T47D (cell line): ENCODE data around the gene PHF14.
"Not testable (repeated sequence)": the region's sequence is repeated elsewhere in the genome, so short reads cannot be mapped to it uniquely, and the experiment has no call there.

ENCODE experiments used
- DNase-seq, 2 experiments: peaks; one replicate each; pipeline versions ENCODE4 v3.0.0 to v3.0.0-alpha.2; 2011 to 2012; ENCODE audit warnings: low read depth in 1 of 2, low spot score in 1 of 2
- JUND ChIP-seq: IDR thresholded peaks from 2 replicates; pipeline ENCODE4 v1.6.1; 2012; ENCODE audit warnings: low read depth
- in situ Hi-C: cut with HindIII; loops from 2 replicates; pipeline ENCODE4 v1.10.0; 2016; ENCODE audit warnings: low sequenced_read_pairs, low pct_unique_long_range_greater_than_20kb

PHF14 gene

DNA sequence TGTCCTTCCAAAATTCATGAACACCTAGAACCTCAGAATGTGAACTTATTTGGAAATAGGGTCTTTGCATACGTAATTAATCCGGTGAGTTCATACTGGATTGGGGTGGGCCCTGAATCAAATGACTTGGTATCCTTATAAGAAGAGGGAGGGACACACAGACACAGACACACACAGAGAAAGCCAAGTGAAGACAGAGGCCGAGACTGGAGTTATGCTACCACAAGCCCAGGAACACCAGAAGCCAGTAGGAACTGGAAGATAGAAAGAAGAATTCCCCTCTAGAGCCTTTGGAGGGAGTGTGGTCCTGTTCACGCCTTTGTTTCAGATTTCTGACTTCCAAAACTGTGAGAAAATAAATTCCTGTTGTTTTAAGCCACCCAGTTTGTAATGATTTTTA is 17.1 kb upstream of the PHF14 start:
- DNase-seq = no peak
- no peak for TF ChIP-seq JUND
- in situ Hi-C loops = no loop called here

DNA sequence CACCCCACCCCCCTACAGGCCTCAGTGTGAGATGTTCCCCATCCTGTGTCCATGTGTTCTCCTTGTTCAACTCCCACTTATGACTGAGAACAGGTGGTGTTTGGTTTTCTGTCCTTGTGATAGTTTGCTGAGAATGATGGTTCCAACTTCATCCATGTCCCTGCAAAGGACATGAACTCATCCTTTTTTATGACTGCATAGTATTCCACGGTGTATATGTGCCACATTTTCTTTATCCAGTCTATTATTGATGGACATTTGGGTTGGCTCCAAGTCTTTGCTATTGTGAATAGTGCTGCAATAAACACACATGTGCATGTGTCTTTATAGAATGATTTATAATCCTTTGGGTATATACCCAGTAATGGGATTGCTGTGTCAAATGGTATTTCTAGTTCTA is 13.4 kb upstream of the PHF14 start:
- DNase-seq, in situ Hi-C loops: not testable (repeated sequence)

DNA sequence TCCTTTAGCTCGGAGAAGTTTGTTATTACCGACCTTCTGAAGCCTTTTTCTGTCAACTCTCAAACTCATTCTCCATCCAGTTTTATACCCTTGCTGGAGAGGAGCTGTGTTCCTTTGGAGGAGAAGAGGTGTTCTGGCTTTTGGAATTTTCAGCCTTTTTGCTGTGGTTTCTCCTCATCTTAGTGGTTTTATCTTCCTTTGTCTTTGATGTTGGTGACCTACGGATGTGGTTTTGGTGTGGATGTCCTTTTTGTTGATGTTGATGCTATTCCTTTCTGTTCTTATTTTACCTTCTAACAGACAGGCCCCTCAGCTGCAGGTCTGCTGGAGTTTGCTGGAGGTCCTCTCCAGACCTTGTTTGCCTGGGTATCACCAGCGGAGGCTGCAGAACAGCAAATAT is 8.7 kb upstream of the PHF14 start:
- DNase-seq, in situ Hi-C loops: not testable (repeated sequence)

DNA sequence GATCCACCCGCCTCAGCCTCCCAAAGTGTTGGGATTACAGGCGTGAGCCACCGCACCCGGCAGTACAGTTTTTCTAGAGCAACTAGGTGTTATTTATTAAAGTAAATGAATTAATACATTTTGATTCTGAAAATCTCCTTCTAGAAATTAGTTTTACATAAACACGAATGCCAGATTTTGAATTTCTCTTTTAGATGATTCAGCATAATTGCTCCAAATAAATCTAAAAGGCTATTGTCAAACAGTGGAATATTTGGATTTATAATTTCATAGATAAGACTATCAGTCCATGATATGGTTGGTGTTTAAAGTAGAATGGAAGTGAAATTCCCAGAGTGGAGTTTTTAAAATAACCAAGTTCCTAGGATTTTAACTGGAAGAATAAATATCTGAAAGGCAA is 1.5 kb upstream of the PHF14 start:
- DNase-seq = no peak
- TF ChIP-seq JUND = no peak
- in situ Hi-C loops = no loop called here

DNA sequence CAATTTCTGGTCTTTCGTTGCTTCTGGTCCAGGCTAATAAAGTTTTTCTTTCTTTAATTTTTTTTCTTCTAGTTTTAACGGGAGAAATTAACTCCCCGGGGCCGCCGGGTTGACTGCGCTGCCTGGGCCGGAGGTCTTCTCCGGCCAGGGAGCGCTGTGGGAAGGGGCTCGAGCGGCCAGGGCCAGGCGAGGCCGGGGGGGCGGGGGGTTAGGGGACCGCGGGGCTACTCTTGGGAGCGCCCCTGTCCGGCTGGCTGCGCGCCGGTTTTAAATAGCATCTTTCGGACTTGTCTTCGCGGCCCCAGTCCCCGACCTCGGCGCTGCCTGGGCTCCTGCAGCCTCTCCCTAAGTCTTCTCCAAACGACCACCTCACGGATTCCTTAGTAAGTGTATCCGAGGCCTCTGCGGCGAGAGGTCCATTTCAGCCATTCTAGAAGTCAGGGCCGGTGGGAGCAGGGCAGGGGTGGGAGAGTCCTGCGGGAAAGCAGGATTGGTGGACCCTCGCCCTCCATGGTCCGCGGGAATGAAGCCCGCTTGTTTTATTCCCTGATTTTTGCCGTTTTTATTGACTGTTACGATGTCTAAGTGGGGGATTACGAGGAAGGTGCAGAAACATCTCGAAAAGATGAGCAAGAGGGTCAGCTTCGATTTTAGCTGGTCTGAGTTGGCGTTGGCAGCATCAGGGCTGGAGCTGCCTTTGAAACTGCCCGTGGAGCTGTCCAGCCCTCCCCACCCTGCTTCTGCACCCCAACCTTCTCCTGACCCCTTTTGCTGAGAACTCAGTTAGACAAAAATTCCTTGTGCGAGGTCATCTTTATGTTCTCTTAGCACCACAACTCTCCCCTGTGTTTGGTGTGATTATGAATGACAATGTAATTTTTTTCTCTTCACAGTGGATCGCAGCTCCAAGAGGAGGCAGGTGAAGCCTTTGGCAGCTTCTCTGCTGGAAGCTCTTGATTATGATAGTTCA is 555 bp downstream of the PHF14 start:
- in situ Hi-C loops = no loop called here
- TF ChIP-seq JUND = no peak
- peak in 1 of 2 experiments; percentile 56 for DNase-seq

DNA sequence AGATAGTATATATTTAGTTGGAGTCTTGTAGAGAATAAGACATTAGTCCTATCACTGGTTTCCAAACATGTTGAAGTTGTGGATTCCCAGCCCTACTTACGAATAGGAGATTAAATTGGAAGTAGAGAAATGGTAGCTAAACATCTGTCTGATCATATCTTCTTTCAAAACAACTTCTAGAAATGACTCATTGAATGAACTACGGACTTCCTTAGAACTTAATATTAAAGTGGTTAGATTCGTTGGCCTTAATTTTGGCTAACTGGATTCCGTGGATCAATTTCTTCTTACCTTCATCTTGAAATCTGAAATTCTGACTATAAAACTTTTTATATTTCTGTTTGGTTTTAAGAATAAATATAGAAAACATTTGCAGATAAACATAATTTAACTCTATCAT is 3.4 kb downstream of the PHF14 start:
- no peak for TF ChIP-seq JUND
- DNase-seq = no peak
- in situ Hi-C loops = no loop called here

DNA sequence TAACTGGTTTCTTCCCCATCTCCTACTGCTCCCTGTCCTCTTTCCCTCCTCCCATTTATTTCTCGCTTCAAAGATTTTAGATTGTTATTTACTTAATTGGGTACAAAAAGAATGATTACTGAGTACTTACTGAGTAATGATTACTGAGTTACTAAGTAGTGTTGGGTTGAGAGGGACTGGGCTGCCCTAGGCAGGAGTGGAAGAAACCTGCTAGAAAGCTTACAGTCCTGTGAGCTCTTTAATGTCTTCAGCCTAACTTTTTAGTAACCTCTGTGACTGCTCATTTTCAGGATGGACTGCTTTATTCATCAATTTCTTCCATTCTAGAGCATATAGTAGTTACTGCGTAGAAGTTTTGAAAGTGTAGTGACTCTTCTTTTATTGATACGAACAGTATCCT is 7.6 kb downstream of the PHF14 start:
- TF ChIP-seq JUND = no peak
- no peak for DNase-seq
- in situ Hi-C loops = no loop called here

DNA sequence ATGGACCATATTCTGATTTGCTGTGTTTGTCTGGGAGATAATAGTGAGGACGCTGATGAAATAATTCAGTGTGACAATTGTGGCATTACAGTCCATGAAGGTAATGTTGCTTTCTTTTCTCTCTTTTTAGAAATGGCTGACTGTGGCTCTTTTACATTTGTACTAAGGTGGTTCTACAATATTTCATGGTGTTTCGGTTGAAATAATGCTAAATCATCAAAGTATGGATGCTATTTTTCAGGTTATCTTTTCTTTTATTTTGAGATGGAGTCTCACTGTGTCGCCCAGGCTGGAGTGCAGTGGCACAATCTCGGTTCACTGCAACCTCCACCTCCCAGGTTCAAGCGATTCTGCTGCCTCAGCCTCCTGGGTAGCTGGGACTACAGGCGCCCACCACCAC is 17.1 kb downstream of the PHF14 start:
- DNase-seq, in situ Hi-C loops: not testable (repeated sequence)

DNA sequence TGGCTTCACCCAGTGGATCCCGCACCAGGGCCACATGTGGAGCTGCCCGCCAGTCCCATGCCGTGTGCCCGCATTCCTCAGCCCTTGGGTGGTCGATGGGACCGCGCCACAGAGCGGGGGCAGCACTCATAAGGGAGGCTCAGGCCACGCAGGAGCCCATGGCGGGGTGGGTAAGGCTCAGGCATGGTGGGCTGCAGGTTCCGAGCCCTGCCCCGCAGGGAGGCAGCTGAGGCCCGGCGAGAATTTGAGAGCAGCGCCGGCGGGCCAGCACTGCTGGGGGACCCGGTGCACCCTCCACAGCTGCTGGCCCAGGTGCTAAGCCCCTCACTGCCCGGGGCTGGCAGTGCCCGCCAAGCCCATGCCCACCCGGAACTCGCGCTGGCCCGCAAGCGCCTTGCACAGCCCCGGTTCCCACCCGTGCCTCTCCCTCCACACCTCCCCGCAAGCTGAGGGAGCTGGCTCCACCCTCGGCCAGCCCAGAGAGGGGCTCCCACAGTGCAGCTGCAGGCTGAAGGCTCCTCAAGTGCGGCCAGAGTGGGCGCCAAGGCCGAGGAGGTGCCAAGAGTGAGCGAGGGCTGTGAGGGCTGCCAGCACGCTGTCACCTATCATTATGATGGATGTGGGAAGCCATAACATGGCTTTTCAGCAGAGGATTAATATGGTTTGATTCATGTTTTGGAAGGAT is 22.0 kb downstream of the PHF14 start:
- DNase-seq, in situ Hi-C loops: not testable (repeated sequence)

DNA sequence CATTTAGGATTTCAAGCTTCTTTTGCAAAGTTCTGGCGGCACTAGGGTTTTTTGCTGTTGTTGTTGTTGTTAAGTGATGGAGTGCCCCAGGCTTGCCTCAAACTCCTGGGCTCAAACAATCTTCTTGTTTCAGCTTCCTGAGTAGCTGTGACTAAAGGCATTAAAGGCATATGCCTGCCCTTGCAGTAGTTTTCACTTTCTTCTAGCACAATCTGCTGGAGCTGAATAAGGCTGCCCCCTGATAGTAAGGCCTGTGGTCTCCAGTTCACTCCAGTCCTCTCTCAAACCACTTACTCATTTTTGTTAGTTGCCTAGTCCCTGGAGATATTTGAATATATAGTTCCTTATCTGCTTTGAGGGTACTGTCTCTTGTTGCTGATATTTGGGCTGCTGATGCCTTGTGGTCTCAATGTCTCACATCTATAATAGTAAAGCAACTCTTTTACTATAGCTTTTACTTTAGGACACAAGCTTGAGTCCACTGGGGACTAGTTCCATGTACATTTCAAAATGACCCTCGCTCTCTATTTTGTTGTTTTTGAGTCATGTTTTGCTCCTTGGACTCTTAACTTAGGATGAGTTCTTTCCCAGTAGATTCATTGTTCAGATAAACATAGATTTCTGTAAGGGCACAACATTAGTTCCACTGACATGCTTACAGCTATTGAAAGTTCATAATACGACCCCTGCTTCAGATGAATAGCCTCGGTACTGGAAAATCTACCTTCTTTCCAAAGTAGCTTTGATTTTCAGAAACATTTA is 25.5 kb downstream of the PHF14 start:
- in situ Hi-C loops = no loop called here
- DNase-seq = no peak
- no peak for TF ChIP-seq JUND

DNA sequence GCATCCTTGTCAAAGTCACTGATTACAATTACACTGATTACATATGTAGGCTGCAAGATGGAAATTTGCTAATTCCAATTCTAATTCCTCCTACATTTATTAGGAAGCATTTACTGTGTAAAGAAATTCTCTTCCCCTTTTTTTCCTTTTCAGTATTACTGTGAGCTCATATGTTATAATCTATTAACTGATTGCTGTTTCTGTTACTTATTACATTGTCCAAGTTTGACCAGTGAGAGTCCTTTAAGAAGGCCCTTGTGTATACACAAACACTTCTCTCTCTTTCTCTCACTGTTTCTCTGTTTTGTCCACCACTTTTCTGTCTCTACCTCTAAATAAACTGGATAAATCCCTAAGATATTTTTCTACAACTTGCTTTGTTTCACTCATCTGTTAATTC is 31.5 kb downstream of the PHF14 start:
- in situ Hi-C loops = no loop called here
- DNase-seq = no peak
- no peak for TF ChIP-seq JUND

DNA sequence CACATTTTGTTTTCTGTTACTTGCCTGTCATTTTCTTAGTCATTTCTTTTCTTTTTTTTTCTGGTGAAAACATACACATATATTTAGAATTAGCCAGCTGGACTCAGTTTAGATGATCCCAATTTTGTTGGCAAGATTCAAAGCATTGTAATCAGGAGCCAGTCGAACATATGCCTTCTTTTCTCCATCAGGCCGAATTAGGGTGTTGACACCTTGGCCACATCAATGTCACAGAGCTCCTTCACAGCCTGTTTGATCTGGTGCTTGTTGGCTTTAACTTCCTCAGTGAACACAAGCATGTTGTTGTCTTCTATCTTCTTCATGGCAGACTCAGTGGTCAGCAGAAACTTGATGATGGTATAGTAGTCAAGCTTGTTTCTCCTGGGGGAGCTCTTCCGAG is 32.6 kb downstream of the PHF14 start:
- TF ChIP-seq JUND = no peak
- DNase-seq = no peak
- in situ Hi-C loops = no loop called here

DNA sequence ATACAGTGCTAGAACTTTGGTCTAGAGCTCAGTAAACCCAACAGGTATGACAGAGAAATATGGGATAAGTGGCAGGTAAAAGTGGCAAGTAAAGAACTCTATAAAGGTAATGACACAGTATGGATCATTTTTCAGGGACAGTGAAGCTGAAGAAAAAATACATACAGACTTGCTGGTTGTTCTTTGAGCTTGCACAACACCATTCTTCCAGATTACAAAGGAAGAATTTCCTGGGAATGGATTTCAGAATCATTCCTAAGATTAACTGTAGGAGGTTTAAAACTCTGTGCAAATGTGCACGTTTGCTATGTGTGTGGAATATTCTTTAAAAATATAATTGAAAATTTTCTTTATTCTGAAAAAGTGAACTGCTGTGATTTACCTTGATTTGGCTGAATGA is 36.0 kb downstream of the PHF14 start:
- in situ Hi-C loops = no loop called here
- no peak for TF ChIP-seq JUND
- no peak for DNase-seq
